K562 (cell line): ENCODE data around the gene ASF1B. TPM values are rescaled to one million over a fixed set of nuclear protein-coding genes. Genes with fewer than 3 reads are reported as not detected.
A peak's percentile ranks its signal among the peaks of the same experiment; 100 is the strongest.

Experiments
- CREM ChIP-seq: IDR thresholded peaks from 2 replicates; pipeline ENCODE4 v1.6.1; 2014; ENCODE audit warnings: antibody characterized with exemption, low read depth
- MEIS2 ChIP-seq: fragments of 450-650 bp; IDR thresholded peaks from 2 replicates; pipeline ENCODE4 v1.6.1; 2014; ENCODE audit warnings: mild to moderate bottlenecking; ENCODE audit not compliant: partially characterized antibody
- NCOA2 ChIP-seq, 2 experiments: fragments of 450-650 bp; IDR thresholded peaks; 2 replicates each; pipeline ENCODE4 v1.6.1; 2018; ENCODE audit warnings: mild to moderate bottlenecking in 2 of 2, moderate library complexity in 1 of 2; ENCODE audit not compliant: partially characterized antibody in 2 of 2
- NFXL1 ChIP-seq: fragments of 450-650 bp; formaldehyde crosslinking; IDR thresholded peaks from 2 replicates; pipeline ENCODE4 v1.4.0; 2021; ENCODE audit warnings: mild to moderate bottlenecking
- PHF20 ChIP-seq: fragments of 450-650 bp; IDR thresholded peaks from 2 replicates; pipeline ENCODE4 v1.6.1; 2018; ENCODE audit not compliant: partially characterized antibody
- polyA plus RNA-seq, 8 experiments: library from polyadenylated mRNA; depleted of rRNA in 4 of 8; stranded (reverse) in 5 of 8; unstranded in 3 of 8; fragments of >200 nt; fragmentation: Nextera tagmentation in 2 of 8; fragmentation: Illumina TruSeq in 1 of 8; extraction: Ambion mirVana in 2 of 8; extraction: Trizol in 1 of 8; gene quantifications; 2 replicates each; pipeline versions ENCODE4 v1.2.1 to v1.2.3, GENCODE V29; 2011 to 2014; ENCODE audit warnings: inconsistent platforms in 1 of 8, missing spikeins in 1 of 8
- total RNA-seq, 7 experiments: library from RNA; depleted of rRNA in 6 of 7; stranded (reverse); fragments of >200 nt in 6 of 7; fragmentation: Illumina TruSeq in 2 of 7; extraction: Trizol in 2 of 7; gene quantifications; 2 replicates each; pipeline versions ENCODE4 v1.2.1 to v1.2.3, GENCODE V29; 2011 to 2021; ENCODE audit warnings: low replicate concordance in 1 of 7
- TF ChIP-seq, protein P1 (sequence below), 2 experiments: fragments of 450-650 bp; IDR thresholded peaks; 2 replicates each; pipeline ENCODE4 v1.6.1; 2018; ENCODE audit warnings: mild to moderate bottlenecking in 2 of 2, low read depth in 1 of 2; ENCODE audit not compliant: partially characterized antibody in 2 of 2
- TF ChIP-seq, protein P2 (sequence below): fragments of 250-450 bp; sonication (Bioruptor Pico); IDR thresholded peaks from 2 replicates; pipeline ENCODE4 v1.4.0; 2020
- TF ChIP-seq, protein P3 (sequence below): sonication (generic); formaldehyde crosslinking; IDR thresholded peaks from 2 replicates; pipeline ENCODE4 v1.8.0; 2022; ENCODE audit warnings: mild to moderate bottlenecking, missing genetic modification reagents

Gene ASF1B
- total and polyA plus RNA-seq, 9 of the 15 experiments (the other 6 are each of a cell fraction or from before 2014, with no cell fraction given), result 6.0 to 69.4 (median 53.3) TPM

DNA sequence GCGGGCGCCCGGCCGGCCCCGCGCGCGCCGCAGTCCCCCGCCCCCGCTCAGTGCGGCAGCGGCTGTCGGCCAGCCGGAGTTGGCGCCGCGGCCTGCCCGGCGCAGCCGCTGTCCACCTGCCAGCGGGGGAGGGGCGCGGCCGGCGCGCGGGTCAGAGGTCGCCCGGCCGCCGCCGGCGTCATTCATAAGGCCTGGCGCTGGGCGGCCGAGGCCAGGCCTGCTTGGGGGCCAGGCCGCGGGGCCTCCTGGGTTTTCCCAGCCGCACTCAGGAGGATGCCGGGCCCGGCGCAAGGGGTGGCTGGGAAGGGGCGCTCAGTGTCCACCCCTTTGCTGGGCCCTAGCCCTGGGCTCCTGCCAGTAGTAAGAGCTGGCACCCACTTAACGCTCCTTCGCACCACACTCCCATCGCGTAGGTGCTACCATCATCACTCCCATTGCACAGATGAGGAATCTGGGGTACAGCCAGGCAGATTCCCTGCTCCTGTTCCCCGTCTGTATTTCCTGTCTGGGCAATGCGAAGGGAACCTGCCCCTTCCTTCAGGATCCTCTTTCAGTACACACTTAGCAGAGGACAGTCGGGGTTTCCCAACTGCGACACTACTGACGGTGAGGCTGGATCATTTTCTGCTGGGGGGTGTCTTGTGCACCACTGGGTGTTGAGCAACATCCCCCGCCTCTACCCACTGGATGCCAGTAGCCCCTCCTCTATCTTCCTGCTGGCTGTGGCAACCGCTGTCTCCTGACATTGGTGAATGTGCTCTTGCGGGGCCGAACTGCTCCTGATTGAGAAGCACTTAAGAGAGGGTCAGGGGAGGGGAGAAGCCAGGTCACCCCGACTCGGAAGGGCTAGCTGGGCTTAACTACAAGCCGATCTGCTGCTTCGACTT, 18.0 kb downstream of the ASF1B start (continued):
- TF ChIP-seq PHF20 (peak; percentile 74), NCOA2 (IDR thresholded peaks at IDR 0.05; ENCODE audit: partially characterized antibody in 2 of 2) (no peak), NFXL1 (CRISPR knock-in tag) (no peak), CREM (peak; percentile 12; the same call in 1 of the 2 replicates), MEIS2 (peak; percentile 1)
- TF ChIP-seq, protein P1, sequence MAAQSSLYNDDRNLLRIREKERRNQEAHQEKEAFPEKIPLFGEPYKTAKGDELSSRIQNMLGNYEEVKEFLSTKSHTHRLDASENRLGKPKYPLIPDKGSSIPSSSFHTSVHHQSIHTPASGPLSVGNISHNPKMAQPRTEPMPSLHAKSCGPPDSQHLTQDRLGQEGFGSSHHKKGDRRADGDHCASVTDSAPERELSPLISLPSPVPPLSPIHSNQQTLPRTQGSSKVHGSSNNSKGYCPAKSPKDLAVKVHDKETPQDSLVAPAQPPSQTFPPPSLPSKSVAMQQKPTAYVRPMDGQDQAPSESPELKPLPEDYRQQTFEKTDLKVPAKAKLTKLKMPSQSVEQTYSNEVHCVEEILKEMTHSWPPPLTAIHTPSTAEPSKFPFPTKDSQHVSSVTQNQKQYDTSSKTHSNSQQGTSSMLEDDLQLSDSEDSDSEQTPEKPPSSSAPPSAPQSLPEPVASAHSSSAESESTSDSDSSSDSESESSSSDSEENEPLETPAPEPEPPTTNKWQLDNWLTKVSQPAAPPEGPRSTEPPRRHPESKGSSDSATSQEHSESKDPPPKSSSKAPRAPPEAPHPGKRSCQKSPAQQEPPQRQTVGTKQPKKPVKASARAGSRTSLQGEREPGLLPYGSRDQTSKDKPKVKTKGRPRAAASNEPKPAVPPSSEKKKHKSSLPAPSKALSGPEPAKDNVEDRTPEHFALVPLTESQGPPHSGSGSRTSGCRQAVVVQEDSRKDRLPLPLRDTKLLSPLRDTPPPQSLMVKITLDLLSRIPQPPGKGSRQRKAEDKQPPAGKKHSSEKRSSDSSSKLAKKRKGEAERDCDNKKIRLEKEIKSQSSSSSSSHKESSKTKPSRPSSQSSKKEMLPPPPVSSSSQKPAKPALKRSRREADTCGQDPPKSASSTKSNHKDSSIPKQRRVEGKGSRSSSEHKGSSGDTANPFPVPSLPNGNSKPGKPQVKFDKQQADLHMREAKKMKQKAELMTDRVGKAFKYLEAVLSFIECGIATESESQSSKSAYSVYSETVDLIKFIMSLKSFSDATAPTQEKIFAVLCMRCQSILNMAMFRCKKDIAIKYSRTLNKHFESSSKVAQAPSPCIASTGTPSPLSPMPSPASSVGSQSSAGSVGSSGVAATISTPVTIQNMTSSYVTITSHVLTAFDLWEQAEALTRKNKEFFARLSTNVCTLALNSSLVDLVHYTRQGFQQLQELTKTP (IDR thresholded peaks at IDR 0.05; ENCODE audit: low read depth in 1 of 2, partially characterized antibody in 2 of 2), result peak in 1 of 2 experiments; percentile 67
- TF ChIP-seq, protein P2, sequence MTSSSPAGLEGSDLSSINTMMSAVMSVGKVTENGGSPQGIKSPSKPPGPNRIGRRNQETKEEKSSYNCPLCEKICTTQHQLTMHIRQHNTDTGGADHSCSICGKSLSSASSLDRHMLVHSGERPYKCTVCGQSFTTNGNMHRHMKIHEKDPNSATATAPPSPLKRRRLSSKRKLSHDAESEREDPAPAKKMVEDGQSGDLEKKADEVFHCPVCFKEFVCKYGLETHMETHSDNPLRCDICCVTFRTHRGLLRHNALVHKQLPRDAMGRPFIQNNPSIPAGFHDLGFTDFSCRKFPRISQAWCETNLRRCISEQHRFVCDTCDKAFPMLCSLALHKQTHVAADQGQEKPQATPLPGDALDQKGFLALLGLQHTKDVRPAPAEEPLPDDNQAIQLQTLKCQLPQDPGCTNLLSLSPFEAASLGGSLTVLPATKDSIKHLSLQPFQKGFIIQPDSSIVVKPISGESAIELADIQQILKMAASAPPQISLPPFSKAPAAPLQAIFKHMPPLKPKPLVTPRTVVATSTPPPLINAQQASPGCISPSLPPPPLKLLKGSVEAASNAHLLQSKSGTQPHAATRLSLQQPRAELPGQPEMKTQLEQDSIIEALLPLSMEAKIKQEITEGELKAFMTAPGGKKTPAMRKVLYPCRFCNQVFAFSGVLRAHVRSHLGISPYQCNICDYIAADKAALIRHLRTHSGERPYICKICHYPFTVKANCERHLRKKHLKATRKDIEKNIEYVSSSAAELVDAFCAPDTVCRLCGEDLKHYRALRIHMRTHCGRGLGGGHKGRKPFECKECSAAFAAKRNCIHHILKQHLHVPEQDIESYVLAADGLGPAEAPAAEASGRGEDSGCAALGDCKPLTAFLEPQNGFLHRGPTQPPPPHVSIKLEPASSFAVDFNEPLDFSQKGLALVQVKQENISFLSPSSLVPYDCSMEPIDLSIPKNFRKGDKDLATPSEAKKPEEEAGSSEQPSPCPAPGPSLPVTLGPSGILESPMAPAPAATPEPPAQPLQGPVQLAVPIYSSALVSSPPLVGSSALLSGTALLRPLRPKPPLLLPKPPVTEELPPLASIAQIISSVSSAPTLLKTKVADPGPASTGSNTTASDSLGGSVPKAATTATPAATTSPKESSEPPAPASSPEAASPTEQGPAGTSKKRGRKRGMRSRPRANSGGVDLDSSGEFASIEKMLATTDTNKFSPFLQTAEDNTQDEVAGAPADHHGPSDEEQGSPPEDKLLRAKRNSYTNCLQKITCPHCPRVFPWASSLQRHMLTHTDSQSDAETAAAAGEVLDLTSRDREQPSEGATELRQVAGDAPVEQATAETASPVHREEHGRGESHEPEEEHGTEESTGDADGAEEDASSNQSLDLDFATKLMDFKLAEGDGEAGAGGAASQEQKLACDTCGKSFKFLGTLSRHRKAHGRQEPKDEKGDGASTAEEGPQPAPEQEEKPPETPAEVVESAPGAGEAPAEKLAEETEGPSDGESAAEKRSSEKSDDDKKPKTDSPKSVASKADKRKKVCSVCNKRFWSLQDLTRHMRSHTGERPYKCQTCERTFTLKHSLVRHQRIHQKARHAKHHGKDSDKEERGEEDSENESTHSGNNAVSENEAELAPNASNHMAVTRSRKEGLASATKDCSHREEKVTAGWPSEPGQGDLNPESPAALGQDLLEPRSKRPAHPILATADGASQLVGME, result 0 out of 2 replicates have a peak, but pooled peaks have one; percentile 19
- TF ChIP-seq, protein P3, sequence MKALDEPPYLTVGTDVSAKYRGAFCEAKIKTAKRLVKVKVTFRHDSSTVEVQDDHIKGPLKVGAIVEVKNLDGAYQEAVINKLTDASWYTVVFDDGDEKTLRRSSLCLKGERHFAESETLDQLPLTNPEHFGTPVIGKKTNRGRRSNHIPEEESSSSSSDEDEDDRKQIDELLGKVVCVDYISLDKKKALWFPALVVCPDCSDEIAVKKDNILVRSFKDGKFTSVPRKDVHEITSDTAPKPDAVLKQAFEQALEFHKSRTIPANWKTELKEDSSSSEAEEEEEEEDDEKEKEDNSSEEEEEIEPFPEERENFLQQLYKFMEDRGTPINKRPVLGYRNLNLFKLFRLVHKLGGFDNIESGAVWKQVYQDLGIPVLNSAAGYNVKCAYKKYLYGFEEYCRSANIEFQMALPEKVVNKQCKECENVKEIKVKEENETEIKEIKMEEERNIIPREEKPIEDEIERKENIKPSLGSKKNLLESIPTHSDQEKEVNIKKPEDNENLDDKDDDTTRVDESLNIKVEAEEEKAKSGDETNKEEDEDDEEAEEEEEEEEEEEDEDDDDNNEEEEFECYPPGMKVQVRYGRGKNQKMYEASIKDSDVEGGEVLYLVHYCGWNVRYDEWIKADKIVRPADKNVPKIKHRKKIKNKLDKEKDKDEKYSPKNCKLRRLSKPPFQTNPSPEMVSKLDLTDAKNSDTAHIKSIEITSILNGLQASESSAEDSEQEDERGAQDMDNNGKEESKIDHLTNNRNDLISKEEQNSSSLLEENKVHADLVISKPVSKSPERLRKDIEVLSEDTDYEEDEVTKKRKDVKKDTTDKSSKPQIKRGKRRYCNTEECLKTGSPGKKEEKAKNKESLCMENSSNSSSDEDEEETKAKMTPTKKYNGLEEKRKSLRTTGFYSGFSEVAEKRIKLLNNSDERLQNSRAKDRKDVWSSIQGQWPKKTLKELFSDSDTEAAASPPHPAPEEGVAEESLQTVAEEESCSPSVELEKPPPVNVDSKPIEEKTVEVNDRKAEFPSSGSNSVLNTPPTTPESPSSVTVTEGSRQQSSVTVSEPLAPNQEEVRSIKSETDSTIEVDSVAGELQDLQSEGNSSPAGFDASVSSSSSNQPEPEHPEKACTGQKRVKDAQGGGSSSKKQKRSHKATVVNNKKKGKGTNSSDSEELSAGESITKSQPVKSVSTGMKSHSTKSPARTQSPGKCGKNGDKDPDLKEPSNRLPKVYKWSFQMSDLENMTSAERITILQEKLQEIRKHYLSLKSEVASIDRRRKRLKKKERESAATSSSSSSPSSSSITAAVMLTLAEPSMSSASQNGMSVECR (CRISPR knock-in tag), result 0 out of 2 replicates have a peak, but pooled peaks have one; percentile 32
